GM19372 (cell line): Measurements from ENCODE around the gene NTRK3.
A peak's percentile ranks its signal among the peaks of the same experiment; 100 is the strongest.

Experiments
- ATAC-seq: cut with Tn5 transposase; IDR thresholded peaks from one replicate; pipeline ENCODE4 v1.9.1; 2021; ENCODE audit warnings: mild to moderate bottlenecking, low read depth, moderate library complexity; ENCODE audit not compliant: unreplicated experiment

The NTRK3 gene

DNA sequence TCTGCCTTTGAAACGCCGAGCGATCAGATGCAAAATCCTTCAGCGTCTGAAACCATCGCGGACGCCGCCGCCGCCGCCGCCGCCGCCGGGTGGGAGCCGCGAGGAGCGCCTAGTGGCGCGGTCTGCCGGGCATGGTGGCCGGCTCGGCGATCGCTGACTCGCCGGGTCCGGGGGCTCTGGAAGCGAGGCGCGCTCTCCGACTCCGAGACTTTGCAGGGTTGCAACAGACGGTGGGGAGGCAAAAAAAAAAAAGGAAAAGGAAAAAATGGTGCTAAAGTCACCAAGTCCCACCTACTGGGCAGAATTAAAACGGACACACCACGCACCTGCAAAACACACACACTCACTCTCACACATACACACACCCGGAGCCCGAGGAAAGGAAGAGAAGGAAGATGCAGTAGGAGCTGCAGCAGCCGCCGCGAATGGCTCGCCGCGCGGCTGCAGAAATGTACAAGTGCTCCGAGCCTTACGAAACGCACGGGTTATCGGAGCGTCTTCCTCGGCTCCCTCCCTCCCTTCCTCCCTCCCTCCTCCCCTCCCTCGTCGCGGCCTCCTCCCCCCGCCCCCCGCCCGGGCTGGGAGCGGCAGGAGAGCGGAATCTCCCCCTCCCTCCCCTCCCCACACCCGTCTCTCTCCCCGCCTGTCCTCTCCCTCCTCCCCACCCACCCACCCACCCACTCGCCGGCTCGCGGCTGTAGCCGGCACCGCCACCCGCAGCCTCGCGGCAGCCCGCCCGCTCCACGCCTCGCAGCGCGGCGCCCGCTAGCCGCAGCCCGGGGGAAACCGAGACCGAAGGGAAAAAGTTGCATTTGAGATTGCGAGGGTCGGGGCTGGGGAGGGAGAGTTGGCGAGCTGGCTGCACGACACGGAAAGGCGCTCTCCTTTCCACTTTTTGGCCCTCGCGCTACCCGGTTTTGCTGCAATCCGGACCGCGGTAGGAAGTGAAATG is at the start of gene NTRK3:
Gene NTRK3 (minus strand): TSS at position 461 of the 952 bp plus-strand sequence. CDS start 586 bp downstream, outside the sequence.
- ATAC-seq: no peak

DNA sequence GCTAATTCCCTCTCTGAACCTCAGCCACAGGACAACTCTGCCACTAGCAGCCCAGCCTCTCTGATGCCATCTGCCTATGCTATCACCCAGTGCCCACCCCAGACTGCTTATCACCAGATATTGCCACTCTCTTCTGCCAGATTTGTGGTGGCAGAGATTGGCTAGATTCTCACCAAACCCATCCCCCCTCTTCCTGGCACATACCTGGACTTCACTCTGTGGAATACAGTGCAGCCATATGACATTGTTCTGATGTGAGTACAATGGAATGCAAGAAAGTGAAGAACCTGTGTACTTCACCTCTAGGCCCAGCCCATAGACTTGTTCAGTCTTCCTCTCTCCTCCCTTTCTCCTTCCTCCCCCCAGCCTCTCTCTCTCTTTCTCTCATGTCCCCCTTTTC is 46.9 kb upstream of the NTRK3 start:
- no peak for ATAC-seq

DNA sequence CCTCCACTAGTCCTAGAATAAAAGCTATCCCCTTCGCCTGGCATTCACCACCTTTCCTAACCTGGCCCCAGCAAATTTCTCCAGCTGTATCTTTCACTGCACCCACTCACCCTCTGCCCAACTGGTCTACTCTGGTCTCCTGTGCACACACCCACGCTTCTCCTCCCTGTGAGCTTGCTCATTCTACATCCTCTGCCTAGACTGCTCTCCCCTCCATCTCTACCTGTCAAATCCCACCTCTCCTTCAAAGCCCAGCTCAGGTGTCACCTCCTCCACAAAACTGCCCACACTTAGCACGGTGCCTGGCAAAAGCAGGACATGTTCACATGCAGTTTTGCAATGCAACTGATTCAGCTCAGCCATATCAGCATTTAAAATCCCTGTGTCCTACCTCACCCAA is 45.8 kb upstream of the NTRK3 start:
- ATAC-seq: no peak

DNA sequence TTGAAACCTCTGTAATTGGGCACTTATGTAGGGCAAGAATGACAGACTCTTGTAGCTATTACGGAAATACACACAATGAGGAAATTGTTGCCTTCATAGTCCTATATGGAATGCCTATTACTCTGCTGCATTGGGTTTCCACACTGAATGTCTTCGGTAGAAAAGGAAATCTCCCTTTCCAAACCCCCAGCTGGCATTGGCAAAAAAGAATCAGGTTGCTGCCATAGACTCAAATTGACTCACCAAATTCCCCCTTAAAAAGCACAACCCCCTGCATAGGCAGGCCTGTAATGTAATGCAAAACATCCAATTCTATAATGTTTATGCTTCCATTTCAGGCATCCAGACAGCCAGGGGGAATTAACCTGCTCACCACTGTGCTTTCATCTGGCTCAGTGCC is 44.8 kb upstream of the NTRK3 start:
- no peak for ATAC-seq

DNA sequence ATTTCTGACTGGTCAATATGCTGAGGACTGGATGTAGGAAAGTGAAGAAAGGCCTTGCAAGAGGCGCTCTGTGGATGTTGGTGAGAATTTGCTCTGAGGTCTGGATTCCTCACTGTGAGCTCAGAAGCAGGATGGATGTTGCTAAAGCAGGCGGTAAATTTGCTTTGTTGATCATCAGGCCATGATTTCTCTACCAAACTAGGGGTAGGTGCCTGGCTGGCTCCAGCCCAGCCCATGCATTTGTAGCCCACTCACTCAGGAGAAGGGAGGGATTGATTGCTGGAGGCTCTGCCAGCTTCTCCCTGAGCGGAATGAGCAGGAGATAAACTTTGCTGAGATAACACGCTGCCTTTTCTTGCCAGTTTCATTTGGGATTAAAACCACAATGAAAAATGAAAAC is 44.3 kb upstream of the NTRK3 start:
- no peak for ATAC-seq

DNA sequence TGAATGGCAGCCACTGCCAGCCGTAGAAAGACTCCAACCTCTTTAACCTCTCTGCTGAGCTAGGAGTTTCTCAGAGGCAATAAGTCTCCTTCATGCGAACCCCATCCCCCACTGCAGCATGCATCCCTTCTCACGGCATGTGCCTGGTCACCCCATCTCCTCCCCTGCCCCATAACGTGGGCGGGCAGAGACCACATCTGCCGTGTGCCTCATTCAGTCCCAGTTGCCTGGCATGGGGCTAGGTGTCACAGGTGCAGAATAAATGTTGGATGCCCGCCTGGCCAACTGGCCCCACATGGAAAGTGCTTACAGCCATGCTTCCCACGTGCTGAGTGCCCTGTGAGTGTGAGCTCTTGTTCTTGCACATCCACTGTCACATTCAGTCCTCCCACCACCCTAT is 43.5 kb upstream of the NTRK3 start:
- ATAC-seq: no peak

DNA sequence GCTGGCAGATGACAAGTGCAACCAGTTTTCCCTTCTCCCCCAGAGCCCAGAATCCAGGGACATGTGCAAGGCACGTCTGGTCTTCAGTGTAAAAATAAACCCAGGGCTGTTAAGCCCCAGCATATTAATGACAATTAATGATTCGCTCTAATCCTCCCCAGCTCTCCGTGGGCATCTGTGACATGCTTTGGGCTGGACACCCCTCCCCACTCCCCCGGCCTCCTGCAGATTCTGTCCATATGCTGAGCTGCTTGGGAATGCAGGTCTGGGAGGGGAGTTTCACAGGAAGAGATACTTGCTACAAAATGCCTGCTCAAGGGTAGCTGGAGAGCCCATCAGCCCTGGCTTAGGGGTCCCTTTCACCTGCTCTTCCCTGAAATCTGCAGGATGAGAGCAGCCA is 43.0 kb upstream of the NTRK3 start:
- ATAC-seq: no peak

GRCh38 chr15:88288661-88289060 is 32.1 kb upstream of the NTRK3 start:
- ATAC-seq: no peak

- no peak for ATAC-seq
Observed at GRCh38 chr15:88288206-88288605, 31.7 kb upstream of the NTRK3 start.

- ATAC-seq: no peak
Observed at GRCh38 chr15:88284318-88284998, 27.9 kb upstream of the NTRK3 start.

DNA sequence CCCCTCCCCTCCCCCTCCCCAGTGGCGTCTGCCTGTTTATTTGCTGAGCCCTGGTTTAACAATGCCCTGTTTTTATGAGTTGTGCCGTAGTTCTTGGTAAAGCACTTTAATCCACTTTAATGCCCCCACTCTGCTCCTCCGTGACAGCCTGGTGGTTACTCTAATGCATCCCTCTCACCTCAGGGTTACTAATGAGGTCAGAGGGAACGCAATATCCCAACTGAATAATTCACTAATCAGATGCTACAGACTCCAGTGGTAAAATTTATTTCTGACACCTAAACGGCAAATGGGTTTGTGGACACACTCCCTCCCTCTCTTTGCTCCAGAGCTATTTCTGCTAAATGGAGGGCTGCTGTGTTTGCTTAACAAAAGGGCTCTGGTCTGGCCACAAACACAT is 26.1 kb upstream of the NTRK3 start:
- ATAC-seq: no peak

DNA sequence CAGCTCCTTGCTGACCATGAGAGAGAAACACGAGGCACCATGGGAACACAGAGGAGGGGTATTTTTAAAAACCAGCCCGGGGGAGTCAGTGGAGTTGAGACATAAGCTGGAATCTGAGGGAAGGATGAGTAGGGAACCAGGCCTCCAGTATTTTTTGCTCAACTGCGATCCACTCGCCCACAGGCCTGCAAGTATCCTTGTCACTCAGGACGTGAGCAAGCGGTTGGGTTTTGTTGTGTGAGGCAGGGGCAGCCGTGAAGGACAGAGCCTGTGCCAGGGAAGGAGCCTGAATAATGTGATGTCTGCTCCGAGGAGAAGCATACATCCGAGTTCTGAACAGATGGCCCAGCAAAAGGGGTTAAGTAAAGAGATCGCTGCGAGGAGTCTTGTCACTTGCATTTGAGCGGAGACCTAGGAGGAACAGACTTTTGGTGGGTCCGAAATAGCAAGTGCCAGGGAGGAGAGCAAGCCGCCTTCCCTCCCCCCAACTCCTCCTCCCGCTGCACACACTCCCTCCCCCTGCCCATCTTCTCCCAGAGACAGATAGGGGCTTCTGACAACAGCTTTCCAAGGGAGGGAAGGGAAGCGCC is 20.4 kb upstream of the NTRK3 start:
- ATAC-seq: no peak

- no peak for ATAC-seq
Observed at GRCh38 chr15:88275804-88276203, 19.3 kb upstream of the NTRK3 start.

DNA sequence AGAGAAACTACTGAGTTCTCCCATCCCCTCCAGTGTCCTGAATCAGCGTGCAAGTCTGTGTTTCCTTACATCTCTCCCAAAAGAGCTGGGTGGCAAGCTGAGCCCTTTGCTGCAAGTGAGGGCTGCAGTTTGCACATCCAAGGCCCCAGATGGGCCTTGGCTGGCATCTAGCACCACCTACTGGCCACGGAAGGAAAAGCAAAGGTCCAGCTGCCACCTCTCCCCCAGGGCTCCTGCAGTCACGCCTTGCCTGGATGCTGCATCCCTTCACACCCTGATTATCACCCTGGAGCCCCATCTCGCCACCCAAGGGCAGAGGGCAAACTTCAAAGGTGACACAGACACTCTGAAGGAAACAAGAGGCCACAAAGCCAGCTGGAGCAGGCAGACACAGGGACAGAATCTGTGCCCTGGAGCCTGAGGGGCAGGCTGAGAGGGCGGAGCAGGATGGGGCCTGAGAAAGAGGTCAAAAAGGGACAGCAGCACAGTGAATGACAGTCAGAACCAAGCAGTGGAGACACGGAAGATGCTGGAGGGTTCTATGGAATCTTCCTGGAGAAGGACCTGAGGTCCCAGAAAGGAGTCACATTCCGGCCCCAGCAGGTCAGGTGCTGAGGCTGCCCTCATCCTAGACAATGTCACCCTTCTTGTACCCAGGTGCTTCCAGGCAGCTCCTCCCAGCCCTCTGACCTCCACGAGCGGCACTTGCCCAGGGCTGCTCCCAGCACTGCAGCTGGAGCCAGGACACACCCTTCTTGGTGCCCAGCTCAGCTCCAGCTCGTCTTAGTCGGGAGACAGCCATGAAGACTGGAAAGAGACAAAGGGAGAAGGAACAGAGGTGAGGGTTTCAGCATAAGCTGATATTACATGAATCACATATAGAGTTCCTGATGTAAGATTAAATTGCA is 18.3 kb upstream of the NTRK3 start:
- ATAC-seq: peak; percentile 85

- ATAC-seq: no peak
Observed at GRCh38 chr15:88272421-88272820, 15.9 kb upstream of the NTRK3 start.

DNA sequence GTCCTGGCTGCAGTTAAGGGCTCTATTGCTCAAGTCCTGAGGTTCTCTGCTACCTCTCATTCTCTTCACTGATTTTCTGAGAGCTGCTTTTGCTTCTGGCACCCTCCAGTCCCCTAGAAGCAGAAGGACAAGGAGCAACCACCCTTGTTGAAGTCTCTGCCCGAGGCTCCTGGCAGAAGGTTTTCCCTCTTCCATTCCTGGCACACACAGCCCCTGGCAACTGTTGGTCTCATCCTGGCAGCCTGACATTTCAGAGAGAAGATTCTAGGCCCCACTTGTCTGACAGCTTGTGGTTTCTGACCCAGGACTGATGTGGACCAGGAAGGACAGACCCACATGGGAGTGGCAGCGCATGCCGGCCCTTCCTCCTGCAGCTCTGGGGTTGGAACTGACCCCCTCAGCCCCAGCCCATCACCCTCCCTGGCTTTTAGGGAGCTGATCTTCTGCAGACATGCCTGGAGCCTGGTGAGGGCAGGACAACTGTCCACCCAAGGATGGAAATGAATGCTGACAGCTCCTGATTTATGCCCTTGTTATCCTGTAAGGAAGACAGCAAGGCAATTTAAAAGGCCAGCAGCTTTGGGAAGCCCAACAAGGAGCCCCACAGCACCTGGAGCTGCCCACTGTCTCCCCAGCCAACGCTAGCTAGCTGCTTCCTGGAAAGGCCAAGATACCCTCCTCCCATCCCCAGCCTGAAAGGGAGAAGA is 13.0 kb upstream of the NTRK3 start:
- ATAC-seq: no peak

DNA sequence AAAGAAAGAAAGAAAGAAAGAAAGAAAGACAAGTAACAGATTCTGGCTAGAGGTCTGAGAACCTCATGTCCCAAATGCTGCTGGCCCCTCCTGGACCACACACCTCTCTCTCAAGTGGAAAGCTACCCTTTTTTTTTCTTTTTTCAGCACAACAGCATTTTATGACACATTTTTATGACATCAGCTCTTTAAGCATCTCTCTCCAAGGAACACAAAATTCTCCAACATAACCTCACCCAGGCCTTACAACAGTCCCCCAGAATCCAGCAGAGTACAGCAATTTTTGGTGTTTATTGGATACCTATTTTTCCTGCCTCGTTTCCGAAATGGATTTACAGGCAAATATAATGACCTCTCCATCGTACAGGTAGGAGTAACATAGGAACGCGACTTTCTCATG is 11.2 kb upstream of the NTRK3 start:
- ATAC-seq: no peak

GRCh38 chr15:88266170-88266569 is 9.6 kb upstream of the NTRK3 start:
- ATAC-seq: no peak

DNA sequence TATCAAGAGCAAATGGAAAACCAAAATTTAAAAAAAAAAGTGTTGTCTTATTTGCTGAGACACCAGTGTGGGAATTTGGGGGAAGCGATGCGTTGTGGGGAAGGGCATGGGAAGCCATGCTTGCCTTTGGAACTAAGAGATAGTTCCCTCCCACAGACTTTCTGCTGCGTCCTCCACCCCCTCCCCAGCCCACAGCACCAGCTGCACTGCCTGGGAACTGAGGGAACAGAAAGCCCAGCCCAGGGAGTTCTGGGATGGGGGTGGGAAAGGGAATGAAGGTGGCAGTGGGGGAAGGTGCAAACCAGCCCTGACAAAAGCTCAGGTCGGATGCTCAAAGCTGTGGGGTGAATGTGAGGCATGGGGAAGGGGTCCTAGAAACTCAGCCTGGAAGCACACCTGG is 8.1 kb upstream of the NTRK3 start:
- no peak for ATAC-seq

- ATAC-seq: no peak
Observed at GRCh38 chr15:88262064-88262463, 5.5 kb upstream of the NTRK3 start.
